B cell (primary cell): ENCODE results near the gene HIVEP1. TPM values are rescaled to one million over a fixed set of nuclear protein-coding genes. Genes with fewer than 3 reads are reported as not detected.
A peak's percentile ranks its signal among the peaks of the same experiment; 100 is the strongest.

Experiments used
- ATAC-seq: fragments of 200-7000 bp; cut with Tn5 transposase; one replicate; pipeline ENCODE4 v1.10.0; 2021; ENCODE audit warnings: low read depth, mild to moderate bottlenecking, moderate number of reproducible peaks, moderate library complexity
- CTCF ChIA-PET: fragments of 350-600 bp; sonication (Branson Sonifier 250); formaldehyde crosslinking; loops from one replicate; lab custom pipeline; 2021; ENCODE audit warnings: antibody characterized with exemption, inconsistent platforms; lab: Charles Lee
- POLR2A ChIA-PET: fragments of 350-600 bp; sonication (Branson Sonifier 250); formaldehyde crosslinking; loops from one replicate; lab custom pipeline; 2021; ENCODE audit warnings: antibody characterized with exemption; lab: Charles Lee
- DNase-seq: peaks from one replicate; pipeline ENCODE4 v3.0.0; 2013
- H2AFZ ChIP-seq: 2 replicates; pipeline ENCODE4 v1.6.1; 2012; ENCODE audit warnings: mild to moderate bottlenecking, low read depth, low read length; ENCODE audit not compliant: insufficient read depth, poor library complexity, severe bottlenecking
- H3K27ac ChIP-seq, 2 donors: 1 replicate in 1 of 2; 2 replicates in 1 of 2; pipeline ENCODE4 v1.5.1; 2012 to 2013; ENCODE audit warnings: low read length in 2 of 2, mild to moderate bottlenecking in 2 of 2, moderate library complexity in 1 of 2
- H3K27me3 ChIP-seq, 4 experiments: fragments of 200-600 bp in 1 of 4; sonication (generic) in 1 of 4; replicated peaks in 1 of 4; 1 replicate in 2 of 4; 2 replicates in 2 of 4; pipeline versions ENCODE4 v1.6.1 to v1.7.0; 2013 to 2016; ENCODE audit warnings: low read length in 3 of 4, mild to moderate bottlenecking in 2 of 4, mixed read lengths in 1 of 4, moderate library complexity in 1 of 4; ENCODE audit not compliant: insufficient read depth in 4 of 4, control insufficient read depth in 3 of 4; ENCODE audit errors: control extremely low read depth in 1 of 4
- H3K36me3 ChIP-seq, 2 experiments: replicated peaks in 1 of 2; 1 replicate in 1 of 2; 2 replicates in 1 of 2; pipeline versions ENCODE4 v1.6.1 to v1.7.1; 2013; ENCODE audit warnings: low read length in 1 of 2; ENCODE audit not compliant: insufficient read depth in 2 of 2, control insufficient read depth in 1 of 2; ENCODE audit errors: control extremely low read depth in 1 of 2, extremely low read depth in 1 of 2
- H3K4me1 ChIP-seq, 2 donors: fragments of 200-600 bp in 1 of 2; sonication (generic) in 1 of 2; 1 replicate in 1 of 2; 2 replicates in 1 of 2; pipeline versions ENCODE4 v1.5.1 to v1.6.1; 2013 to 2017; ENCODE audit warnings: low read length in 2 of 2; ENCODE audit not compliant: control insufficient read depth in 2 of 2, insufficient read depth in 2 of 2
- H3K4me2 ChIP-seq: replicated peaks from 2 replicates; pipeline ENCODE3; 2012; ENCODE audit warnings: mild to moderate bottlenecking, low read depth, low read length; ENCODE audit not compliant: poor library complexity, severe bottlenecking
- H3K4me3 ChIP-seq, 5 experiments: fragments of 200-600 bp in 1 of 5; sonication (generic) in 1 of 5; 1 replicate in 3 of 5; 2 replicates in 2 of 5; pipeline versions ENCODE4 v1.5.1 to v1.7.0; 2011 to 2016; ENCODE audit warnings: low read length in 4 of 5, mild to moderate bottlenecking in 4 of 5, low read depth in 2 of 5, control low read depth in 1 of 5, moderate library complexity in 1 of 5; ENCODE audit not compliant: insufficient read depth in 1 of 5; ENCODE audit errors: control extremely low read depth in 1 of 5, extremely low read depth in 1 of 5
- H3K79me2 ChIP-seq: fragments of 200-600 bp; sonication (generic); one replicate; pipeline ENCODE4 v1.6.0; 2016; ENCODE audit warnings: low read length; ENCODE audit not compliant: control insufficient read depth, insufficient read depth
- H3K9ac ChIP-seq: fragments of 200-600 bp; sonication (generic); 2 replicates; pipeline ENCODE4 v1.6.1; 2017; ENCODE audit warnings: mild to moderate bottlenecking, low read length, moderate library complexity
- H3K9me3 ChIP-seq, 3 donors: one replicate each; pipeline versions ENCODE4 v1.6.1 to v1.7.1; 2013; ENCODE audit warnings: low read length in 2 of 3; ENCODE audit not compliant: control insufficient read depth in 2 of 3, insufficient read depth in 1 of 3; ENCODE audit errors: control extremely low read depth in 1 of 3
- H4K20me1 ChIP-seq: 2 replicates; pipeline ENCODE4 v1.6.0; 2012; ENCODE audit warnings: mild to moderate bottlenecking, low read length; ENCODE audit not compliant: insufficient read depth, control insufficient read depth, poor library complexity, severe bottlenecking
- H3K27ac Mint-ChIP-seq: one replicate; pipeline ENCODE4 v1.8.0; 2021; ENCODE audit warnings: mixed read lengths
- H3K27me3 Mint-ChIP-seq: one replicate; pipeline ENCODE4 v1.8.0; 2021; ENCODE audit warnings: mixed read lengths
- H3K4me1 Mint-ChIP-seq: one replicate; pipeline ENCODE4 v1.8.0; 2021; ENCODE audit warnings: mixed read lengths
- H3K4me3 Mint-ChIP-seq: one replicate; pipeline ENCODE4 v1.8.0; 2021; ENCODE audit warnings: mixed read lengths
- H3K9me3 Mint-ChIP-seq: one replicate; pipeline ENCODE4 v1.8.0; 2022; ENCODE audit warnings: mixed read lengths; ENCODE audit not compliant: insufficient read depth
- EZH2 ChIP-seq: IDR thresholded peaks from 2 replicates; pipeline ENCODE4 v1.6.1; 2012; ENCODE audit warnings: borderline replicate concordance, low read depth, mild to moderate bottlenecking, moderate library complexity, low read length; ENCODE audit not compliant: insufficient read depth, poor library complexity, severe bottlenecking
- WGBS: methylation state at CpG from one replicate; pipeline ENCODE4 v1.1.5; 2013; ENCODE audit warnings: missing lambda C conversion rate; ENCODE audit not compliant: insufficient coverage; 5-methylcytosine and 5-hydroxymethylcytosine counted together
- intact Hi-C: fragments of 100-400 bp; cut with micrococcal nuclease; formaldehyde crosslinking; loops from one replicate; pipeline ENCODE4 v1.10.0; 2022
- polyA plus RNA-seq: library from polyadenylated mRNA; depleted of rRNA; stranded (reverse); fragments of >200 nt; gene quantifications from 2 replicates; pipeline ENCODE4 v1.2.3, GENCODE V29; 2012
- total RNA-seq, 2 donors: library from RNA; stranded (reverse); fragments of 120-200 nt in 1 of 2; gene quantifications; 1 replicate in 1 of 2; 2 replicates in 1 of 2; pipeline versions ENCODE4 v1.2.3 to v1.2.4, GENCODE V29; 2013 to 2022
- TF ChIP-seq, protein P1 (sequence below): fragments of 200-600 bp; IDR thresholded peaks from one replicate; pipeline ENCODE4 v1.8.0; 2022; ENCODE audit warnings: antibody characterized with exemption, mild to moderate bottlenecking

Gene HIVEP1
- total and polyA plus RNA-seq, 2 donors (not counting 1 experiment from before 2014, with no cell fraction given), result 11.3 to 96.5 TPM

DNA sequence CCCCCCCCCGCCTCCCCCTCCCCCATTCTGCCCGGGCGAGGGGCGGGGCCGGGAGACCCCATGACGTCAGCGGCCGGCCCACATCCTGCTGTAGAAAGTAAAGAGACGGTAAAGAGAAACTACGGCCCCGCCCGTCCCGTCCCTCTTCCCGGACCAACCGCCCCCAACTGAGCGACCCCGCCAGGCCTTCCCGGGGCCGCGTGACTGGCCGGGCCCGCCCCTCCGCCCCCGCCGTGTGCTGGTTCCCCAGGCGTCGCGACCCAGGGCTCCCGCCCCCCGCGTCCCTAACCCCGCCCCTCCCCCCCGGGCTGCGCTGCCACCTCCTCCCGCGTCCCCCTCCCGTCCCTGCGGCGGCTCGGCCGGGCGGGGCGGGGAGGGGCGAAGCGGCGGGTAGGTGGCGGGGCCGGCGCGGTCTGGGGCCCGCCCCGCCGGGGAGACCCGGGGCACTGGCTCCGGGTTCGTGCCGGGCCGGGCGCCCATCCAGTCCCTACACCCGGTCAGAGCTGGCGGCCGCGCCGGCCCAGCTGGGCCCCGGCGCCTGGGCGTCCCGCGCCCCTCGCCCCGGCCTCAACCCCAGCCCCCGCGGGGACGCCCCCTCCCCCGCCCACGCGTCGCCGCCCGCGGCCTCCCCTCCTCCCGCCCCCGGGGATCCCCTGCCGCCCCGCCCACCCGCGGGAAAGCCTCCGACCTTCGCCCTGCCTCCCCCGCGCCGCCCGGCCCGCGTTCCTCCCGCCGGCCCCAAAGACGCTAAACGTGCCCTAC is 655 bp upstream of the HIVEP1 start:
- Mint-ChIP-seq H3K9me3 (no peaks in the 10 kb centered on the region), H3K4me1 (peaks cover 43% of the 10 kb centered on the region)
- peak; percentile 69 for ATAC-seq

More for the DNA sequence above, 655 bp upstream of the HIVEP1 start:
- Mint-ChIP-seq H3K27me3 (no peaks in the 10 kb centered on the region), H3K4me3 (peak overlapping the region; percentile 84), H3K27ac (peak overlapping the region; percentile 93)
- Histone ChIP-seq H4K20me1 (no peaks in the 10 kb centered on the region), H3K36me3 (peaks cover 0 to 4% of the 10 kb centered on the region in 2 experiments), H3K27me3 (no peaks in the 10 kb centered on the region), H3K9ac (peak overlapping the region; percentile 36), H3K27ac (peak overlapping the region in 1 of 2 donors; percentile 96), H3K79me2 (peaks cover 36% of the 10 kb centered on the region), H3K9me3 (no peaks in the 10 kb centered on the region), H3K4me1 (peaks cover 23 to 24% of the 10 kb centered on the region in 2 donors), H3K4me3 (peak overlapping the region in 4 of 5 experiments; percentile 35 to 96 (median 88)), H3K4me2 (peak overlapping the region; percentile 40), H2AFZ (no peak overlapping the region)
- TF ChIP-seq, protein P1, sequence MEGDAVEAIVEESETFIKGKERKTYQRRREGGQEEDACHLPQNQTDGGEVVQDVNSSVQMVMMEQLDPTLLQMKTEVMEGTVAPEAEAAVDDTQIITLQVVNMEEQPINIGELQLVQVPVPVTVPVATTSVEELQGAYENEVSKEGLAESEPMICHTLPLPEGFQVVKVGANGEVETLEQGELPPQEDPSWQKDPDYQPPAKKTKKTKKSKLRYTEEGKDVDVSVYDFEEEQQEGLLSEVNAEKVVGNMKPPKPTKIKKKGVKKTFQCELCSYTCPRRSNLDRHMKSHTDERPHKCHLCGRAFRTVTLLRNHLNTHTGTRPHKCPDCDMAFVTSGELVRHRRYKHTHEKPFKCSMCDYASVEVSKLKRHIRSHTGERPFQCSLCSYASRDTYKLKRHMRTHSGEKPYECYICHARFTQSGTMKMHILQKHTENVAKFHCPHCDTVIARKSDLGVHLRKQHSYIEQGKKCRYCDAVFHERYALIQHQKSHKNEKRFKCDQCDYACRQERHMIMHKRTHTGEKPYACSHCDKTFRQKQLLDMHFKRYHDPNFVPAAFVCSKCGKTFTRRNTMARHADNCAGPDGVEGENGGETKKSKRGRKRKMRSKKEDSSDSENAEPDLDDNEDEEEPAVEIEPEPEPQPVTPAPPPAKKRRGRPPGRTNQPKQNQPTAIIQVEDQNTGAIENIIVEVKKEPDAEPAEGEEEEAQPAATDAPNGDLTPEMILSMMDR, result no peak
- TF ChIP-seq EZH2, result no peak
- ChIA-PET CTCF (interaction anchor here (1.9 to 3.8 kb wide), 2 partner anchors 63 to 189 kb away, joined by 4 to 21 read pairs; no protein-coding TSS in a partner anchor), POLR2A (interaction anchor here (1.7 kb wide), 1 partner anchor 54 kb away, joined by 4 read pairs; no protein-coding TSS in a partner anchor)
- DNase-seq, result peak; percentile 98
- WGBS, result 0% methylated on average over 57 of the region's 99 CpGs
- intact Hi-C loops, result loop anchor here (2.0 to 5.0 kb wide), 3 partner anchors 63 to 919 kb away; partner anchors contain the start of gene SMIM13
